Stimulated activated CD8-positive, alpha-beta memory T cell treated with anti-CD3 and anti-CD28 coated beads, Interleukin-7, amount 100 ng/mL, for 24 hours (primary cell): ENCODE results near the gene CAMTA1.

Source experiments
- DNase-seq: peaks from one replicate; pipeline ENCODE4 v3.0.0-alpha.2; 2020; ENCODE audit warnings: low read depth

Gene CAMTA1

GRCh38 chr1:7343882-7344281 lies 558.6 kb downstream of the CAMTA1 start:
- DNase-seq, result no peak

GRCh38 chr1:7344299-7344698 lies 559.0 kb downstream of the CAMTA1 start:
- DNase-seq, result no peak

- no peak for DNase-seq
Measured at GRCh38 chr1:7345516-7345915, 560.3 kb downstream of the CAMTA1 start.

GRCh38 chr1:7346070-7346596 lies 560.9 kb downstream of the CAMTA1 start:
- DNase-seq, result no peak

GRCh38 chr1:7346600-7347570 lies 561.6 kb downstream of the CAMTA1 start:
- no peak for DNase-seq

- DNase-seq, result no peak
Measured at GRCh38 chr1:7348073-7348472, 562.8 kb downstream of the CAMTA1 start.

GRCh38 chr1:7348580-7348979 lies 563.3 kb downstream of the CAMTA1 start:
- DNase-seq, result no peak

DNA sequence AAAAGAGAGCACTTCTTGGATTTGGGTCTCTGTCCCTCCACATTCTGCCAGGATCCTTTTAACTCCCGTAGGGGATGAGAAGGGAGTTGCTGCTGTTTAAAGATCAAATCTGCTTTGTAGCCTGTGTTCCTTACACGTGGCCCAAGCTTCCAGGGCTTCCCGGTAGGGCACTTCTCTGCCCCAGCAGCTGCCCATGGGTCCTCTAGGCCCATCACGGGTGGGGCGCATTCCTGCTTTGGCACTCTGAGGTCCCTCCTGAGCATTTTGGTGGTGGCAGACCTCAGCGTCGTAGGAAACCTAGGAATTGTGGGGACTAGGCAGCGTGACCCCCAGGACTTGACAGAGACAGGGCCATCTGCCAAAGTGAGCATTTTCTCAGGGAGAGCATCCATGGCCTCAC lies 565.5 kb downstream of the CAMTA1 start:
- no peak for DNase-seq

GRCh38 chr1:7351649-7352048 lies 566.4 kb downstream of the CAMTA1 start:
- no peak for DNase-seq

- DNase-seq, result no peak
Measured at GRCh38 chr1:7352364-7352763, 567.1 kb downstream of the CAMTA1 start.

DNA sequence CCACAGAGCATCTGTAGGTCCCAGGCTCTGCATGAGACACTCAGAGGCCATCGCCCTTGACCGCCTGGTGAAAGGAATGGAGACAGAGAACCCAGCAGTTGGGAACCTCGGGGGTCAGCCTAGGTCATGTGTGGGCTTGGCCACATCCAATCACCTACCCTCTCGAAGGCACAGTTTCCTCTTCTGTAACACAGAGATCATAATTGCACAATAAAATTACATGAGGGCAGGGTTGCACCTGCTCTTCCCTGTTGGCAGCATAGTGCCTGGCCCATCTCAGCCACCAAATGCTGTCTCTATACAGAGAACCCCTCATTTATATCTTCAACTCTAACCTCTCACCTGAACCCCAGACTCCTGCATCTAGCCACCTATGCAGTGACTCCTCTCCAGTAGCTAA lies 567.7 kb downstream of the CAMTA1 start:
- no peak for DNase-seq

- DNase-seq, result no peak
Measured at GRCh38 chr1:7355646-7356045, 570.4 kb downstream of the CAMTA1 start.

DNA sequence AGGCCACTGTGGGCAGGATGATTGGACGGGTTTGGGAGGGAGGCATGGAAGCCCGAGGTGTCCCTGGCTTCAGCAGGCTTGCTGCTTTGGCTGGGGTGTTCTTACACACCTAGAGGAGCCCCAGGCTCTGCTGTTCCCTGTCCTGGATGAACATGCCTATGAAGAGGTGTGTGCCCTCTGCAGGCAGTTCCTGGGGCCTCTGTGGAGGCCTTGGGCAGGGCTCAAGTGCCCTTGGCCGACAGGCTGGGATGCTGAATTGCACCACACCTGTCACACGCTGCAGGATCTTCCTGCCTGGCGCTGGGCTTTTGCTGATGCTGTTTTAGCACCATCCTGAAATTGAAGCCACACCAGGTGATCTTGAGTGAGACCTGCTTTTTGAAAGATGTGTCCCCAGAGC lies 570.8 kb downstream of the CAMTA1 start:
- no peak for DNase-seq

DNA sequence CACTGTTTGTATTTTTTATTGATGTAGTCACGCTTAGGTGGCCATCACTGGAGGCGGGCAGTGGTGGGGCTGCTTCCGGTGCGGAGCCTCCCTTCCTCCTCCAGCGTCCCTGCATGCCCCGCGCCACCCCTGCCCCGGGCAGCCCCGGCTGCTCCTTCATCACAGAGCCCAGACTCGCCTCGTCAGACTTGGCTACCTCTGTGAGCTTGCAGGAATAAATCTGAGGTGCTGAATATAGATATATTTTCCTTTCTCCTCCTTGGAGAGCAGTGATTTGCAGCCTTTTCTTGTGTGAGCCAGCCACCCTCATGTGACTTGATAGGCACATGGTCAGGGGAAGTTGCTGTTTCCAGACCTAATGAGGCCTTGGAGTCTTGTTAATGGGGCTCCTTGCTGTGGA lies 573.2 kb downstream of the CAMTA1 start:
- no peak for DNase-seq

- DNase-seq, result no peak
Measured at GRCh38 chr1:7360526-7360925, 575.3 kb downstream of the CAMTA1 start.

DNA sequence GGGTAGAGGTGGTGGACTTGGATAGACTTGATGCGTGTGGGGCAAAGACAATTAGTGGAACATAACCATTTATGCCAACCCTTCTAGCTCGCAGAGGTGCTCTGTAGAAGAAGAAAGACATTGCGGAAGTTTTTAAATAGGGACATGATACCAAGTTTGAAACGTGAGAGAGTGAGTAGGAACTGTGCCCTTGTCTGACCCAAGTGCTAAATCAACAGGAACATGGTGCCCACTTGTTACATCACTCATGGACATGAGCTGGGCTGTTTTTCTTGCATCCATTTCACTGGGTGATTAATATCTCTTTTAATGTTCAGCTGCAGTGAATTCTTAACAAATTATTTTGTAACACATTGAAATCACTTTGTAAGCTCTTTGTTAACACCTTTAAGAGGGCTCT lies 577.7 kb downstream of the CAMTA1 start:
- DNase-seq, result no peak

DNA sequence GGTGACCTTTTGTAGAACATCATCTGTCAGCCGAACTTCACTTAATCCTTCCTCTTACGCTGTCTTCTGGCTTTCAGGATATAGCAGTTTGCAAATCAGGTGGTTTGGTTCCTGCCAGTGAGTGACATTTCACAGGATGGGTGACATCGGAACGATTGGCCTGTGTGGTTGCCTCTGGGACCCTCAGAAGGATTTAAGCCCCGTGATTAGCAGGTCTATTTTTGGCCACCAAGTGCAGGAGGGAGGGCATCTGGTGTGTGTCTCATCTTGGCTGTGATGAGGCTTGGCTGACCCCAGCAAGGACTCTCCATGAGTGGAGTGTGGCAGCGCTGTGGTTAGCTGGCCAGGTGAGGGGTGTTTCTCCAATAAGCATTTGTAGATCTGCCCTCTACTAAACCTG lies 578.2 kb downstream of the CAMTA1 start:
- DNase-seq, result no peak

- DNase-seq, result no peak
Measured at GRCh38 chr1:7365706-7366105, 580.5 kb downstream of the CAMTA1 start.

DNA sequence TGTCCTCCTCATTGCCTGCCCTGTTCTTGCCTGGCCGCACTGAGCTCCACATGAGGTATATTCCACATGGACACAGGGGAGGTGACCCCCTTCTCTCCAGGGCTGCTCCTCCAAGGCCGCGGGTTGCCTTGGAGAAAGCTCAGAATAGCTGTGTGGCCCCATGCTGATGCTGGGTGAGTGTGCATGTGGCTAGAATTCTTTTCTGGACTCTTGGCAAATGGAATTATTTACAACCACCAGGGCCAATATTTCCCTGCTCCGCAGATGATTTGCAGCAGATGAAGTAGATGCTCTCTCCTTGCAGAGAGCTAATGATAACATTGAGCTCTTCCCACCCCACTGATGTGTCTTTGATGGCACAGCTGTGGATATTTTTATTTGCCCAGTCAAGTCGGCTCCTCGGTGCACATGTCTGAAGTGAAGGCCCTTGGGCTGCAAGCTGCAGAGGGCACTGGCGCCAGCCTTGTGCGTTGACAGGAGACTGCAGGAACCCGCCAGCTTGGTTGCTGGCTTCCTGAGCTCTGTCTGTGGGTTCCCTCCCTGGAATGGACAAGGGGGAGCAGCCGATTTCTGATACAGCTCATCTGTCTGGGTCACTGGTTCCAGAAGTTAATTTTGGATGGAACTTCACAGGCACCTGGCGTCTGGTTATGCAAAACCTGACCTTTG lies 581.2 kb downstream of the CAMTA1 start:
- DNase-seq, result no peak

DNA sequence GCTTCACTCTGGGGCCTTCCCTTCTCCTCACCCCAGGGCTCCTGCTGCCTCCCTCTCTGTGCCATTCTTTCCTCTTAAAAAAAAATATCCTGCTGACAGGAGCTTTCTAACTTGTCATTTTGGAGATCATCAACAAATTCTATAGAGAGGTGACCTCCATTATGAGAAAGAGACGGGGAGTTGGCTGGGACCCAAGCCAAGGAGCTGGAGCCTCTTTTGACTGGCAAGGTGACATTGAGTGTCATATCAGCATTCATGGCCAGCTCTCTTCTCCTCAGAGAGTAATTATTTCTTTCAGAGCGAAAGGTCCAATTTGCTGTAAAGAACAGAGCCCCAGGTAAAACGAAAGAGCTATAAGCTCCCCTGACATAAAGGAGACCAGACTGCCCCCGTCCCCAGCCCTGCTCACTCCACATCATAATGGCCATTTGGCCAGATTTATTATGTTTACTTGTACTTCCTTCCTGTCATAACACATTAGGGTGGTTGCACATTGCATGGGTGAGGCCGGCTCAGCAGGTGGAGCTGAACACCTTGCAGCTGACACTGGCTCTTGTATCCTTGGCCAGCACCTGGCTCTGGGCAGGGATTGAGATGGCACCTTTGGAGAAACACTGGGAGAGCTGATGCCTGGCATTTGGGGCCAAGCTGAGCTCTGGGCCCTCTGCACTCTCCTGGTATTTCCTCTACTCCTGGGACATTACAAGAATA lies 581.9 kb downstream of the CAMTA1 start:
- DNase-seq, result no peak

GRCh38 chr1:7369866-7370265 lies 584.6 kb downstream of the CAMTA1 start:
- no peak for DNase-seq

GRCh38 chr1:7371926-7372325 lies 586.7 kb downstream of the CAMTA1 start:
- no peak for DNase-seq
